DOHH2 (cell line): ENCODE results near the gene PCDHGA4.

Source experiments
- H3F3A ChIP-seq: fragments of 200-600 bp; sonication (generic), shearing (Covaris generic); 2 replicates; pipeline ENCODE4 v1.6.0; 2016; ENCODE audit warnings: antibody characterized with exemption, mild to moderate bottlenecking; ENCODE audit not compliant: control insufficient read depth, insufficient read depth
- H3K27ac ChIP-seq: fragments of 200-600 bp; sonication (generic); 2 replicates; pipeline ENCODE4 v1.5.1; 2014; ENCODE audit warnings: low read depth, mild to moderate bottlenecking, low read length, moderate library complexity
- H3K27me3 ChIP-seq: fragments of 200-600 bp; sonication (generic); 2 replicates; pipeline ENCODE4 v1.6.1; 2014; ENCODE audit warnings: mild to moderate bottlenecking, low read length, mixed read lengths; ENCODE audit not compliant: control insufficient read depth
- H3K36me3 ChIP-seq: fragments of 200-600 bp; sonication (generic); 2 replicates; pipeline ENCODE4 v1.6.1; 2014; ENCODE audit warnings: mild to moderate bottlenecking, low read length, moderate library complexity, mixed read lengths; ENCODE audit not compliant: control insufficient read depth
- H3K4me1 ChIP-seq: fragments of 200-600 bp; sonication (generic); 2 replicates; pipeline ENCODE4 v1.6.1; 2014; ENCODE audit warnings: mild to moderate bottlenecking, low read length, mixed read lengths; ENCODE audit not compliant: control insufficient read depth
- H3K4me2 ChIP-seq: fragments of 200-600 bp; sonication (generic); 2 replicates; pipeline ENCODE4 v1.6.0; 2014; ENCODE audit warnings: mild to moderate bottlenecking, low read length, moderate library complexity
- H3K4me3 ChIP-seq: fragments of 200-600 bp; sonication (generic); 2 replicates; pipeline ENCODE4 v1.5.1; 2014; ENCODE audit warnings: mild to moderate bottlenecking, low read length, mixed read lengths
- H3K79me2 ChIP-seq: fragments of 200-600 bp; sonication (generic); 2 replicates; pipeline ENCODE4 v1.6.1; 2014; ENCODE audit warnings: mild to moderate bottlenecking, low read length, mixed read lengths; ENCODE audit not compliant: control insufficient read depth
- H3K9me2 ChIP-seq: fragments of 200-600 bp; sonication (generic); replicated peaks from 2 replicates; pipeline ENCODE4 v1.6.1; 2014; ENCODE audit warnings: mild to moderate bottlenecking, low read length, mixed read lengths; ENCODE audit not compliant: control insufficient read depth
- H3K9me3 ChIP-seq: fragments of 200-600 bp; sonication (generic); 2 replicates; pipeline ENCODE4 v1.6.1; 2014; ENCODE audit warnings: antibody characterized with exemption, low read length, mixed read lengths; ENCODE audit not compliant: control insufficient read depth, insufficient read depth
- H4K20me1 ChIP-seq: fragments of 200-600 bp; sonication (generic); 2 replicates; pipeline ENCODE4 v1.6.0; 2014; ENCODE audit warnings: low read depth, mild to moderate bottlenecking, antibody characterized with exemption, low read length, moderate library complexity; ENCODE audit not compliant: control insufficient read depth, insufficient read depth
- CTCF ChIP-seq: fragments of 200-600 bp; sonication (generic); IDR thresholded peaks from one replicate; pipeline ENCODE4 v1.5.1; 2014; ENCODE audit warnings: antibody characterized with exemption, mild to moderate bottlenecking, low read depth, low read length; ENCODE audit not compliant: poor library complexity, severe bottlenecking
- EZH2phosphoT487 ChIP-seq: fragments of 200-600 bp; sonication (generic); IDR thresholded peaks from 2 replicates; pipeline ENCODE4 v1.6.1; 2017; ENCODE audit warnings: borderline replicate concordance, mild to moderate bottlenecking, antibody characterized with exemption, low read length, moderate library complexity, mixed read lengths

Gene PCDHGA4

DNA sequence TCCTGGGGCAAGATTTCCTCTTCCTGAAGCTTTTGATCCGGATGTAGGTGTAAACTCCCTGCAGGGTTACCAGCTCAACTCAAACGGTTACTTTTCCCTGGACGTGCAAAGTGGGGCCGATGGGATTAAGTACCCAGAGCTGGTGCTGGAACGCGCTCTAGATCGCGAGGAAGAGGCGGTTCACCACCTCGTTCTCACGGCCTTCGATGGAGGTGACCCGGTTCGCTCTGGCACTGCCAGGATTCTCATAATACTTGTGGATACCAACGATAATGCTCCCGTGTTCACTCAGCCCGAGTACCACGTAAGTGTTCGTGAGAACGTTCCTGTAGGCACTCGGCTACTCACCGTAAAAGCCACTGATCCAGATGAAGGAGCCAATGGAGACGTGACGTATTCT lies 820 bp downstream of the PCDHGA4 start:
- 0 out of 2 replicates have a peak, but pooled peaks cover 3% of the 10 kb centered on the region for H3F3A ChIP-seq
- H3K4me2 ChIP-seq = no peak overlapping the region
- peaks cover 6% of the 10 kb centered on the region for H3K79me2 ChIP-seq
- H3K4me1 ChIP-seq = peaks cover 14% of the 10 kb centered on the region
- TF ChIP-seq EZH2phosphoT487 (no peak), CTCF (no peak)
- no peak overlapping the region for H3K4me3 ChIP-seq
- H3K9me3 ChIP-seq = peaks cover 12% of the 10 kb centered on the region
- peaks cover 2% of the 10 kb centered on the region for H3K36me3 ChIP-seq
- H4K20me1 ChIP-seq = no peaks in the 10 kb centered on the region
- no peaks in the 10 kb centered on the region for H3K9me2 ChIP-seq
- H3K27me3 ChIP-seq = no peaks in the 10 kb centered on the region
- no peak overlapping the region for H3K27ac ChIP-seq

- Histone ChIP-seq H3K79me2 (peaks cover 11% of the 10 kb centered on the region), H3K4me1 (peaks cover 17% of the 10 kb centered on the region), H3K4me2 (no peak overlapping the region), H3F3A (0 out of 2 replicates have a peak, but pooled peaks cover 3% of the 10 kb centered on the region), H3K27ac (no peak overlapping the region), H3K36me3 (peaks cover 7% of the 10 kb centered on the region), H3K27me3 (no peaks in the 10 kb centered on the region), H3K9me3 (peaks cover 12% of the 10 kb centered on the region), H3K4me3 (no peak overlapping the region), H4K20me1 (no peaks in the 10 kb centered on the region), H3K9me2 (no peaks in the 10 kb centered on the region)
- TF ChIP-seq EZH2phosphoT487 (no peak), CTCF (no peak)
These were observed 1.3 kb downstream of the PCDHGA4 start for GRCh38 chr5:141356133-141356532.

GRCh38 chr5:141356950-141357349 lies 2.1 kb downstream of the PCDHGA4 start:
- Histone ChIP-seq H3F3A (0 out of 2 replicates have a peak, but pooled peaks cover 3% of the 10 kb centered on the region), H3K9me2 (no peaks in the 10 kb centered on the region), H3K4me2 (no peak overlapping the region), H3K27me3 (no peaks in the 10 kb centered on the region), H3K4me1 (peaks cover 18% of the 10 kb centered on the region), H3K27ac (no peak overlapping the region), H3K79me2 (peaks cover 16% of the 10 kb centered on the region), H3K9me3 (peaks cover 12% of the 10 kb centered on the region), H4K20me1 (no peaks in the 10 kb centered on the region), H3K36me3 (peaks cover 13% of the 10 kb centered on the region), H3K4me3 (no peak overlapping the region)
- TF ChIP-seq EZH2phosphoT487 = no peak
- no peak for TF ChIP-seq CTCF
